Measurements from ENCODE around the gene UGT2B28.
"Not testable (repeated sequence)": the region's sequence is repeated elsewhere in the genome, so short reads cannot be mapped to it uniquely, and the experiment has no call there.

UGT2B28 gene

DNA sequence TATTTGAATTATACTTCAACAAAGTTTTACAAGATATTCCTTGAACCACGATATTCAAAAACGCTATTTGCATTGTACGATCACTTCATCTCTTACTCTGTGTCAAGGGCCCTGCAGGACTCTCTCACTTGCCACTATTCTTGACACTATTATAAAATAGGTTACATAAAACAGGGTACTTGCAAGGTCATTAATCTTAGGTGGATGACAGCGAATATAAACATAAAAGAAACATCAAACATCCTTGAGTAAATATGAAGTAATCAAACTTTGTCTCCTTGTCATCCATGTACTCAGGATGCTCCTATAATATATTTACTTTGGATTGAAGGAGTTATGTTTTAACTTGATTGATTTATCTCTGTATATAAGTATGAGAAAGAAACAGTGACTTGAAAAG lies at the start of gene UGT2B28:
TSS of gene UGT2B28 (plus strand) at position 395 of the 400 bp plus-strand sequence. CDS start 26 bp downstream, outside the sequence.
- not testable (repeated sequence) for DNase-seq

DNA sequence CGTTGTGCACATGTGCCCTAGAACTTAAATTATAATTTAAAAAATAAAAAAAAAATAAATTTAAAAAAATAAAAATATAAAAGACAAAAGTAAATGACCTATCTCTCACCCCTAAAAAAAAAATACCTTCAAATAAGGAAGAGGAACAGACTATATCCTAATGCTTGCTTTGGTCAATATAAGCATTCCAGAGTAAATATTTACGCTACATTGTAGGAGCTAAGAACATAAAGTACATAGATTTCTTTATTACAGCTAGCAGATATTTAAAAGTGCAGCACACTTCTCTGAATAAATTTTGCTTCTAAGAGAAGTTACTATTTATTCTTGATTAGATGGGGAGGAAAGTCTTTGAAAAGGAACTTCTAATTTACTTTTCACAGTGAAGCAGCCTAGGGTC lies 41.2 kb upstream of the UGT2B28 start:
- no peak for DNase-seq

DNA sequence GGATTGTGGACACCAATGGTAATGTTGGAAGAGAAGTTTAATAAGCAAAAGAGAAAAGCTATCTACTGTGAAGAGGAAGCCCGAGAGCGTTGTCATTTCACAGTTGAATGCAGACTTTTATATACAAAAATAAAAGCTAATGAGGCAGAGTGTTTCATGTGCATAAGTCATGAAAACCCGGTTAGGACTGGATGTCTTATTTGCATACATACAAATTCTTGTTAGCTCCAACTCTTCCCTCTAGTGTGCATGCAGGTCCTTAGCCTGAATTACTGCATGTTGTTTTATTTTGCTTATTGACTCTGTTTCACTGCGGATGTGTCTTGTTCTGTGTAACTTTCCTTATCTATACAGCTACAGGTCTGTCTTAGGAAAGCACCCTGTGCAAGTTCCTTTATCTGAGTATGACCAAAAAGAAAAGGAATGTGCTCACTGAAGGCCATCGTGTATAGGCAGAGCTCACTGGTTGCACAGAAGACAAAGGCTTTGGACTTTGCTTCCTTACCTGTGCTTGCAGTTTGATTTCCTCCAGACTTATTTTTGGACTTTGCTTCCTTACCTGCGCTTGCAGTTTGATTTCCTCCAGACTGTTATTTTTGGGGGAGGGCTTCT lies 40.6 kb upstream of the UGT2B28 start:
- DNase-seq = no peak

DNA sequence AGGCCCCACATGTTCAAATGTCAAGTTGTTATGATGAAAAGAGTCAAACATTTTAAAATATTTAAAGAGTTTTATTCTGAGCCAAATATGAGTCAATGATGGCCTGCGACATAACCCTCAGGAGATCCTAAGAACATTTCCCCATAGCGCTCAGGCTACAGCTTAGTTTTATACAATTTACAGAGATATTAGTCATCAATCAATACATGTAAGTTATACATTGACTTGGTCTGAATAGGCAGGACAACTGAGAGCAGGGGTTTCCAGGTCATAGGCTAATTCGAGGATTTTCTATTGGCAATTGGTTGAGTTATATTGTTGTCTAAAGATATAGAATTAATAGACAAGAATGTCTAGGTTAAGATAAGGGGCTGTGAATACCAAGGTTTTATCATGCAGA lies 39.5 kb upstream of the UGT2B28 start:
- DNase-seq = not testable (repeated sequence)

DNA sequence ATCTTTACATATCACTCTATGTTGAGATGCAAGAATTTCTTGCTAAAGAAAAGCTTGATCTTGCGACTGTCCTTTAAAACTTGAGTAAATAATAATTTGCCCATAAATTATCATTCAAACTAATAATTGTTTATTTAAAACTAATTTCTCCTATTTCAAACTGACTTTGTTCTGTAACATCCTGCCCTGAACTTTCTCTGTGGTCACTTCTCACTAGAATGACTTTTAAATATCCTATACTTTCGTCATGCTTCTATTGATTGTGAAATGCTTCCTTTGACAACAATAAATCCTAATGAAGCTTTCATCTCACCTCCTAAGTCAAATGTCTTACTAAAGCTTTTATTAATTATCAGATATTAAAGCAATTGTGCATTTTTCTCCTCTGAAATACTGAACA lies 38.5 kb upstream of the UGT2B28 start:
- DNase-seq = not testable (repeated sequence)

DNA sequence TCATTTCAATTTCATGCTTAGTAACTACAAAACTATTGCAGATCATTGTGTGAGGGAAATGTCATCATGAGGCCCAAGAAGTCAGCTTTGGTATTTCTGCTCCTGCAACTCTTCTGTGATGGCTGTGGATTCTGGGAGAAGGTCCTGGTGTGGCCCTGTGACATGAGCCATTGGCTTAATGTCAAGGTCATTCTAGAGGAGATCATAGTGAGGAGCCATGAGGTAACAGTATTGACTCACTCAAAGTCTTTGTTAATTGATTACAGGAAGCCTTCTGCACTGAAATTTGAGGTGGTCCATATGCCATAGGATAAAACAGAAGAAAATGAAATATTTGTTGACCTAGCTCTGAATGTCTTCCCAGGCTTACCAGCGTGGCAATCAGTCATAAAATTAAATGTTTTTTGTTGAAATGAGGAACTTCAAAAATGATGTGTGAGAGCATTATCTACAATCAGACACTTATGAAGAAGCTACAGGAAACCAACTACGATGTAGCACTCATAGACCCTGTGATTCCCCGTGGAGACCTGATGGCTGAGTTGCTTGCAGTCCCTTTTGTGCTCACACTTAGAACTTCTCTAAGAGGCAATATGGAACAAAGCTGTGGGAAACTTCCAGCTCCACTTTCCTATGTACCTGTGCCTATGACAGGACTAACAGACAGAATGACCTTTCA lies 37.6 kb upstream of the UGT2B28 start:
- not testable (repeated sequence) for DNase-seq

DNA sequence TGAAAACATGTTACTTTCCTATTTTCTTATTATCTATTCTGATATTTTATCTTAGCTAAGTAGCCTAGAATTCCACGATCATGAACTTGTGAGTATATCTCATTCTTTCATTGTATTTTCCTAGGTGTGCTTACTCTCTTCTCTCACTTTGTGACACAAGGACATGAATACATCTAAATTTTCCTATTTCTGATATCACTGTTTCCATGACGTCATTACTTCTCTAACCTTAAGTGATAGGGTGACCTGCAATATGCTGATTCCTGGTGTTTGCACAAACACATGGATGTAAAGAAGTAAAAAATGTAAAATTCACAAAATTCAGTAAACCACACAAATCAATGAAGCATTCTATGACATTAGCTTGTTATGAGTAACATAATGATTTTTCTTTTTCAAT lies 29.4 kb upstream of the UGT2B28 start:
- not testable (repeated sequence) for DNase-seq

DNA sequence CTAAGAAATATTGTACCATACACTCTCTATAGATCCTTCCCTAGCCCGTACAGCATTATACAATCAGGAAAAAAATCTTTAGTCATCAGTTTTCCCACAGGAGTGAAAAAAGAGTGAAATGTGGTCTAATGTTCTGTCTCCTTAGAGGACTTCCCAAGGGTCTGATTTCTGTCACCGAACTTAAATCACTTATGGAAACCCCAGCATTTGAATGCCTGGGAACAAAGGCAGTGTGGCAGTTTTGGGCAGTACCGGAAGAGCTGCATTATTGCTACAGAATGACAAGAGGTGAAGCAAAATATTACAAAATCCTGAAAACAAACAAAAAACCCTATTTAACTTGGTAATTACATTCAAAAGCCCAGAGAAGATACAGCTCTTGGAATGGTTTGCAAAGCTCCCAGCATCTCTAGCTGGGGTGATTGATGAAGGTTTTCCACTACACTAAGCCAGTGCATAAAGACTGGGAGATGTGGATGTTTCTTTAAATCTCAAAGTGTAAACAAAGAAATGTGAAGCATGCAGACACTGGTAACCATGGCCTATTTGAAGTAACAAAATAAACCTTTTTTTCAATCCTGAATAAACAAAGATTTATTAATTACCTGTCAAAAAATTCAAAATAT lies 27.0 kb upstream of the UGT2B28 start:
- DNase-seq = not testable (repeated sequence)

DNA sequence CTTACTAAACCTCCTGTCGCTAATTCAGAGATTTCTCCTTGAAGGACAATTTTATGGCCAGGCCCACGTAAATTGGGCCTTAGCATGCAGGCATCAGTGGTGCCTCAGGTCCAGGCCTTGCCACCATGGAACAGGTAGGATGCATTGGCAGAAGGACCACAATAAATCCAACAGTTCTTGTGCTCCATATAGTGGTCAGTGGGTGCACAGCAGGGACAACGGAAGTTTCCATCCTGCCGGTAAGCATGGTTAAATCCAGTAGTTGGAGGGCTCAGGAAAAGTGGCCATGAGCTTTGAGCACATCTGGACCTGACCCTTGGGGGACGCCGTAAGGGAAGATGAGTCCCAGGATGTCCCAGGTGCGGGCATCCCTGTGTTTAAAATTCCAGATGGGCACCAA lies 11.7 kb upstream of the UGT2B28 start:
- DNase-seq = not testable (repeated sequence)

DNA sequence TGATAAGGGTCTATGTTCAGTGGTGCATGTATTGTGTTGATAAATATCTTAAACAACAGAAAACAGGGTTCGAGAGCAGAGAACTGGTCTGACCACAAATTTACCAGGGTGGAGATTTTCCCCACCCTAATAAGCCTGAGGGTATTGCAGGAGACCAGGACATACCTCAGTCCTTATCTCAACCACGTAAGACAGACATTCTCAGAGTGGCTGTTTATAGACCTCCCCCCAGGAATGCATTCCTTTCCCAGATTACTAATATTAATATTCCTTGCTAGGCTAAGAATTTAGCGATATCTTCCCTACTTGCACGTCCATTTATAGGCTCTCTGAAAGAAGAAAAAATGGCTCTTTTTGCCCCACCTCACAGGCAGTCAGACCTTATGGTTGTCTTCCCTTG lies 16.1 kb downstream of the UGT2B28 start:
- not testable (repeated sequence) for DNase-seq

DNA sequence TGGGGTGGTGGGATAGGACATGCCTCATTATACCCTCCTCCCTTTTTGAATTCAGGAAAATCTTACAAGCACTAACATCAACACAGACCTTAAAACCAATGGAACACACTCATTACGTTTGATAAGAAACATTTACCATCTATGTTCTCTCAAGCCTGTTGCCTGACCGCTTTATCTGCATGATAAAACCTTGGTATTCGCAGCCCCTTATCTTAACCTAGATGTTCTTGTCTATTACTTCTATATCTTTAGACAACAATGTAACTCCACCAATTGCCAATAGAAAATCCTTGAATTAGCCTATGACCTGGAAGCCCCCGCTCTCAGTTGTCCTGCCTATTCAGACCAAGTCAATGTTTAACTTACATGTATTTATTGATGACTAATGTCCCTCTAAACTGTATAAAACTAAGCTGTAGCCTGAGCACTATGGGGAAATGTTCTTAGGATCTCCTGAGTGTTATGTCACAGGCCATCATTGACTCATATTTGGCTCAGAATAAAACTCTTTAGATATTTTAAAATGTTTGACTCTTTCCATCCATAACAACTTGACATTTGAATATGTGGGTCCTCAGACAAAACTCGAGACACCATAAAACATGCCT lies 28.3 kb downstream of the UGT2B28 start:
- DNase-seq = not testable (repeated sequence)

DNA sequence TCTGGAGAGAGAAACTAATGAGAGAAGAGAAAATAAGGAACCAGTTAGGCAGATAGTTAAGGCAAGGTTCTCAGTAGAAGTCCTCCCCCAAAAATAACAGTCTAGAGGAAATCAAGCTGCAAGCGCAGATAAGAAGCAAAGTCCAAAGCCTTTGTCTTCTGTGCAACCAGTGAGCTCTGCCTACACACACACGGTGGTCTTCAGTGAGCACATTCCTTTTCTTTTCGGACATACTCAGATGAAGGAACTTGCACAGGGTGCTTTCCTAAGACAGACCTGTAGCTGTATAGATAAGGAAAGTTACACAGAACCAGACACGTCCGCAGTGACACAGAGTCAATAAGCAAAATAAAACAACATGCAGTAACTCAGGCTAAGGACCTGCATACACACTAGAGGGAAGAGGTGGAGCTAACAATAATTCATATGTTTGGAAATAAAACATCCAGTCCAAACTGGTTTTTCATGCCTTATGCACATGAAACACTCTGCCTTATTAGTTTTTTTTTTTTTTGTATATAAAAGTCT lies 29.3 kb downstream of the UGT2B28 start:
- not testable (repeated sequence) for DNase-seq

DNA sequence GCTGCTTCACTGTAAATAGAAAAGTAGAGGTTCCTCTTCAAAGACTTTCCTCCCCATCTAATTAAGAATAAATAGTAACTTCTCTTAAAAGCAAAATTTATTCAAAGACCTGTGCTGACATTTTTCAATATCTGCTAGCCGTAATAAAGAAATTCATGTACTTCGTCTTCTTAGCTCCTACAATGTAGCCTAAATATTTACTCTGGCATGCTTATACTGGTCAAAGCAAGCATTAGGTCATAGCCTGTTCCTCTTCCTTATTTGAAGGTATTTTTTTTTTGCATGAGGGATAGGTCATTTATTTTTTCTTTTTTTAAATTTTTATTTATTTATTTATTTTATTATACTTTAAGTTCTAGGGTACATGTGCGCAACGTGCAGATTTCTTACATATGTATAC lies 30.0 kb downstream of the UGT2B28 start:
- not testable (repeated sequence) for DNase-seq

DNA sequence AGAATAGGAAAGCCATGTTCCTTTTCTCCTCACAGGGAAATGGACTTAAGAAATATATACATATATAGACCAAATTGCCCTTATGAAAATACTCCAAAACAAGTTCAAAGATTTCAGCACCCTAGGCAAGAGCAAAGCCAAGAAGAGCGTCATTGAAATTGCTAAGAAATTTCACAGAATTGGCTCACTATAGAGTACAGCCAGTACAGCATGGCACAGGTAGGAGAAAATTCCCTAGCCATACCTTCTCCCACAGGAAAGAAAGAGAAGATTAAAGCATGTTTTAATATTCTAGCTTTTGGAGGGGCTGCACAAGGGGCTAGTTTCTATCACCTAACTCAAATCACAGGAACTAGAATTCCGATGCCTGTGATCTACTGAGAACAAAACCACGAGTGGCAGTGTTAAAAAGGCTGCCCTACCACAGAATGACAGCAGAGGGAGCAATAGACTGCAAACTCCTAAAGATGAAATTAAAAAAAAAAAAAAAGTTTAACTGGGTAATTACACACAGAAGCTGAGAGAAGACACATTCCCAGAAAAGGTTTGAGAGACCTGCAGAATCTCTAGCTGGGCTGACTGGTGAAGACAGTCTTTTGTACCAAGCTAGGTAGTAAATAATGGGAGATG lies 37.5 kb downstream of the UGT2B28 start:
- DNase-seq = not testable (repeated sequence)

DNA sequence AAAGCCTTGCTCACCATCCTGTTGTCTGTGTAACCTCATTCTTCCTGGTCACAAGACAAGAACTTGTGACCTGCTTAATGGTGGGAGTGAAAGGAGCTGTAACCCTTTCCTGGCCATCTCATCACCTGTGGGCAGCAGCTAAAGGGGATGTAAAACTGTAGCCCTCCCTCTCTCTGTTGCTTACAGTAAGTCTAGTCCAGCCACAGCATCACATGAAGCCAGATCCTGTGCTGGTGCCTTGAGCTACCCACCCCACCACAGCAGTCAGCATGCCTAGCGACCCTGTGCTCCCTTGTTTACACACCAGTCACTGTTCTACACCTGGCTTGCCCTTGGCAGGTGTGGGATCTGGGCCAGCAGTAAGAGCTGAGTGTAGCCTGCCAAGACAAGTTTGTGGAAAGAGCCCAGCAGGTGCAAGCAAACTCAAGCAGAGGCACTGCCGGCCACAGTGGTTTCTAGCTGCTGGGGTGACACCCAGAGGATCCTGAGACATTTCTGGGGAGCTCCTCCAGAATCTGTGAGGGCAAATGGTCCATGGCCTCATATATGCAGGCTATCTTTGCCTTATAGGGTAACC lies 41.0 kb downstream of the UGT2B28 start:
- no peak for DNase-seq

DNA sequence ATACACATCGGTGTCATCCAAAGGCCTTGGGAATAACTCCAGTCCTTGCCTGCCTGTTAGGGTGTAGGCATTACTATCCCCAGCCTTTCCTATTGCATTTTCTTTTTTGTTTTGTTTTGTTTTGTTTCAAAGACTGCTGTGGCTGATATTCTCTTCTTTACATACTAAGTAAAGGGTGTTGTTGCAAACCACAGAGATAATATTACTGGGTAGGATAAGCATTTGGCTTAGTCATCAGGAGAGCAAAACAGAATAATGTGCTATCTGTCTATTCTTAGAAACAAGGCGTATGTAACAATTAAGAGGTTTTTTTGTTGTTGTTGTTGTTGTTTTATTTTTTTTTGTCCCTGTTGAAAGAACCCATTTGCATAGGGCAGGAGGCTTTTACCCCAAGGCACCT lies 41.8 kb downstream of the UGT2B28 start:
- no peak for DNase-seq

DNA sequence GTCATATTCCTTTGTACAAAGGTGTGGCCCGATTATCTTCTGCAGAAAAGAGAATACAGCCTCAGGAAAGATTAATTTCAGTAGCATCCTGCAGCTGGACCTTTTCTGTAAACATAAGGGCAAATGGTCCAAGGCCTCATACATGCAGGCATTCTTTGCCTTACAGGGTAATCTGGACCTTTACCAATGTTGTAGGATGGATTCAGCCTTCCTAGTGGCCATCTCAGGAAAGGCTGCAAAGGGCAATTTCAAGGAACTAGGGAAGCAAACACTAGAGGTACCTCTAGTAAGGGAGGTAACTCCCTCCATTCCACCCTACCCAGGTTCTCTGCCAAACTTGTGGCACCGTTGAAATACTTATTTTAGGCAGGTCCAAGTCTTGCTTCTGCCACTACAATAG lies 43.0 kb downstream of the UGT2B28 start:
- no peak for DNase-seq

DNA sequence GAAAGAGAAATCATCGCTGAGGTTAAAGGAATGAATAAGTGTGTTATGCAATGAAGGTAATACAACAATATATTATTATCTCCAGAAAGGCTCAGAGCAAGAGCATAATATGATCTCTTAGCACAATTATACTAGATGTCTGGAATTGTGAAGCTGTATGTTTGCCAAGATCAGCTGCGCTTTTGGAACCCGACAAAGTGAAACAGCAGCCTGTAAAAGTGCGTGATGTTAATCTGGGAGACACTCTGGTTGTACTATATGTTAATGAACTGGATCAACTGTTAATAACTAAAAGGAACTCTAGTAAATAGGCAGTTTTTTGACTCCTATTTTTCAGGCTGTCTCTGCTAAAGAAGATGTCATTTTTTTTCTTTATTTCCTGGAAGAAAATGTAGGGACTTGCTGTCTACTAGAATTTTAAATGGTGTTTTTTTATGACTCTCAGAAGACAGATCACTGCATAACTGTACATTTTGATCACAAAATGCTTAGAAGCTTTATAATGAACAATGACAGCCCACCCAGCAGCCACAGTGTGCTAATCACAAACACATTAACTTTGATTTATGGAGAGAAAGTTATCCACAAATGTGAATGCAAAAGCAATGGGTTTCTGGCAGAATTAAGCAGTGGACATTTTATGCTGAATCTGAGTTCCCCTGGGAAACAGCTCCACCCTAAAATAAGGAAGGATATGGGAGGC lies 50.2 kb downstream of the UGT2B28 start:
- DNase-seq = no peak

DNA sequence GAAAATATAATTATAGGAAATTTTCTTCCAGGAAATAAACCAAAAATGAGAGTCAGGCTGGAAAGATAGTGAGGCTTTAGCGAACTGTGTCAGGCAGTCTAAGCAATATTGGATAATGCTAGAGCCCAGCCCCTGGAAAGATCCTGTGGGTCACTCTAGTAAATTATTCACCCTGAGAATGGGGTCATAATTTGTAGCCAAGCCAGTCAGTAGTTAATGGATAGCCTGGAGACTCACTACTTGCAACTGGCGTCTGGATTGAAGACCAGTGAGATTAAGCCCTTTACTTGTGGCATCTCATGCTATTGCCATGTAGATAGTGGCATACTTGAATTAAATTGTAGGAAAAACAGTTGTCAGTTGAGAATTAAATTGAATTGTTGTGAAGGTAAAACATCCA lies 51.0 kb downstream of the UGT2B28 start:
- not testable (repeated sequence) for DNase-seq

DNA sequence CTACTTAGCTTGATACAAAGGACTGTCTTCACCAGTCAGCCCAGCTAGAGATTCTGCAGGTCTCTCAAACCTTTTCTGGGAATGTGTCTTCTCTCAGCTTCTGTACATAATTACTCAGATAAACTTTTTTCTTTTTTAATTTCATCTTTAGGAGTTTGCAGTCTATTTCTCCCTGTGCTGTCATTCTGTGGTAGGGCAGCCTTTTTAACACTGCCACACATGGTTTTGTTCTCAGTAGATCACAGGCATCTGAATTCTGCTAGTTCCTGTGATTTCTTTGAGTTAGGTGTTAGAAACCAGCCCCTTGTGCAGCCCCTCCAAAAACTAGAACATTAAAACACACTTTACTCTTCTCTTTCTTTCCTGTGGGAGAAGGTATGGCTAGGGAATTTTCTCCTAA lies 55.2 kb downstream of the UGT2B28 start:
- not testable (repeated sequence) for DNase-seq

DNA sequence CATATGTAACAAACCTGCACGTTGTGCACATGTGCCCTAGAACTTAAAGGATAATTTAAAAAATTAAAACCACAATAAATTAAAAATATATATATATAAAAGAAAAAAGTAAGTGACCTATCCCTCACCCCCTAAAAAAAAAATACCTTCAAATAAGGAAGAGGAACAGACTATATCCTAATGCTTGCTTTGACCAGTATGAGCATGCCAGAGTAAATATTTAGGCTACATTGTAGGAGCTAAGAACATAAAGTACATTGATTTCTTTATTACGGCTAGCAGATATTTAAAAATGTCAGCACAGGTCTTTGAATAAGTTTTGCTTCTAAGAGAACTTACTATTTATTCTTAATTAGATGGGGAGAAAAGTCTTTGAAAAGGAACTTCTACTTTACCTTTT lies 62.8 kb downstream of the UGT2B28 start:
- DNase-seq = not testable (repeated sequence)

All from NCI-H1092 (cell line).